H1 (cell line): ENCODE data around the gene CFAP61. TPM values are rescaled to one million over a fixed set of nuclear protein-coding genes. Genes with fewer than 3 reads are reported as not detected.

ENCODE experiments used
- CTCF ChIA-PET: fragments of 300-600 bp; sonication (Branson Sonifier 250); formaldehyde crosslinking; loops from one replicate; lab custom pipeline; 2021; ENCODE audit not compliant: partially characterized antibody; lab: Charles Lee
- POLR2A ChIA-PET: fragments of 300-600 bp; sonication (Branson Sonifier 250); formaldehyde crosslinking; loops from one replicate; lab custom pipeline; 2021; ENCODE audit warnings: inconsistent platforms; ENCODE audit not compliant: partially characterized antibody; lab: Charles Lee
- DNase-seq, 2 experiments: peaks; one replicate each; pipeline versions ENCODE4 v3.0.0 to v3.0.0-alpha.2; 2010 to 2022; ENCODE audit warnings: low spot score in 2 of 2, low read depth in 1 of 2, mixed read lengths in 1 of 2
- FAIRE-seq: peaks from 2 replicates; lab custom pipeline; 2011; peaks lifted over from hg19 to GRCh38; lab: Jason Lieb, UNC
- H2AFZ ChIP-seq: 2 replicates; pipeline ENCODE4 v1.8.1; 2012; ENCODE audit warnings: low read length, inconsistent platforms
- H2AK5ac ChIP-seq: 2 replicates; pipeline ENCODE4 v1.6.1; 2013; ENCODE audit warnings: low read depth, low read length
- H2BK120ac ChIP-seq: replicated peaks from 2 replicates; pipeline ENCODE3; 2013; ENCODE audit warnings: low read depth, low read length, inconsistent platforms
- H2BK12ac ChIP-seq: 2 replicates; pipeline ENCODE4 v1.6.1; 2013; ENCODE audit warnings: low read depth, low read length
- H2BK15ac ChIP-seq: 2 replicates; pipeline ENCODE4 v1.6.1; 2013; ENCODE audit warnings: low read length
- H2BK20ac ChIP-seq: 2 replicates; pipeline ENCODE4 v1.6.1; 2013; ENCODE audit warnings: low read length
- H2BK5ac ChIP-seq: 2 replicates; pipeline ENCODE4 v1.6.1; 2013; ENCODE audit warnings: low read depth, low read length
- H3K14ac ChIP-seq: 2 replicates; pipeline ENCODE4 v1.6.1; 2013; ENCODE audit warnings: inconsistent platforms; ENCODE audit not compliant: insufficient read length
- H3K18ac ChIP-seq: 2 replicates; pipeline ENCODE4 v1.6.1; 2013; ENCODE audit warnings: low read length; ENCODE audit errors: extremely low read depth
- H3K23ac ChIP-seq: 2 replicates; pipeline ENCODE4 v1.6.1; 2013; ENCODE audit warnings: inconsistent platforms; ENCODE audit not compliant: insufficient read length
- H3K23me2 ChIP-seq: 2 replicates; pipeline ENCODE4 v1.6.1; 2013; ENCODE audit warnings: low read depth, low read length
- H3K27ac ChIP-seq: 2 replicates; pipeline ENCODE4 v1.6.1; 2011; ENCODE audit warnings: low read depth, low read length, inconsistent platforms
- H3K27me3 ChIP-seq, 4 experiments: replicated peaks in 1 of 4; 1 replicate in 1 of 4; 2 replicates in 3 of 4; pipeline versions ENCODE4 v1.6.1 to v1.8.1; 2011 to 2013; ENCODE audit warnings: low read length in 3 of 4, mild to moderate bottlenecking in 3 of 4, inconsistent platforms in 2 of 4, mixed read lengths in 2 of 4, moderate library complexity in 1 of 4; ENCODE audit not compliant: control insufficient read depth in 3 of 4, insufficient read depth in 3 of 4; ENCODE audit errors: extremely low read depth in 1 of 4
- H3K36me3 ChIP-seq, 4 experiments: 2 replicates each; pipeline versions ENCODE4 v1.6.1 to v1.8.1; 2011 to 2013; ENCODE audit warnings: mild to moderate bottlenecking in 4 of 4, low read length in 3 of 4, moderate library complexity in 2 of 4, control low read depth in 1 of 4, inconsistent platforms in 1 of 4; ENCODE audit not compliant: insufficient read depth in 4 of 4, control insufficient read depth in 2 of 4
- H3K4ac ChIP-seq: replicated peaks from 2 replicates; pipeline ENCODE3; 2013; ENCODE audit warnings: low read length, low read depth, mixed read lengths, inconsistent platforms; ENCODE audit not compliant: insufficient read length
- H3K4me1 ChIP-seq, 4 experiments: replicated peaks in 1 of 4; 1 replicate in 1 of 4; 2 replicates in 3 of 4; pipeline versions ENCODE4 v1.6.1 to v1.8.1; 2011 to 2013; ENCODE audit warnings: low read length in 3 of 4, inconsistent platforms in 2 of 4, mixed read lengths in 1 of 4; ENCODE audit not compliant: insufficient read depth in 4 of 4, control insufficient read depth in 3 of 4
- H3K4me2 ChIP-seq, 2 experiments: 2 replicates each; pipeline versions ENCODE4 v1.6.1 to v1.8.1; 2011 to 2013; ENCODE audit warnings: low read depth in 2 of 2, low read length in 2 of 2, control low read depth in 1 of 2, inconsistent platforms in 1 of 2, mild to moderate bottlenecking in 1 of 2; ENCODE audit not compliant: insufficient read depth in 1 of 2
- H3K4me3 ChIP-seq, 4 experiments: fragments of 200-600, 300-600 bp in 1 of 4; sonication (generic), shearing (Covaris generic), sonication (Bioruptor Twin) in 1 of 4; 2 replicates each; pipeline versions ENCODE4 v1.5.1 to v1.8.1; 2011 to 2016; ENCODE audit warnings: low read length in 4 of 4, low read depth in 3 of 4, control low read depth in 2 of 4, inconsistent platforms in 2 of 4, mild to moderate bottlenecking in 2 of 4, mixed read lengths in 1 of 4, moderate library complexity in 1 of 4; ENCODE audit not compliant: insufficient read depth in 2 of 4; ENCODE audit errors: extremely low read depth in 1 of 4
- H3K56ac ChIP-seq: replicated peaks from 2 replicates; pipeline ENCODE3; 2013; ENCODE audit warnings: low read depth, mild to moderate bottlenecking, mixed read lengths, low read length, inconsistent platforms; ENCODE audit not compliant: insufficient read length
- H3K79me1 ChIP-seq: 2 replicates; pipeline ENCODE4 v1.6.1; 2013; ENCODE audit warnings: low read depth, low read length, control low read depth
- H3K79me2 ChIP-seq, 2 experiments: 2 replicates each; pipeline versions ENCODE4 v1.6.1 to v1.8.1; 2012 to 2013; ENCODE audit warnings: low read length in 2 of 2, mild to moderate bottlenecking in 2 of 2, inconsistent platforms in 1 of 2; ENCODE audit not compliant: insufficient read depth in 2 of 2, control insufficient read depth in 1 of 2
- H3K9ac ChIP-seq, 4 experiments: replicated peaks in 1 of 4; 1 replicate in 1 of 4; 2 replicates in 3 of 4; pipeline versions ENCODE4 v1.6.1 to v1.8.1; 2011 to 2013; ENCODE audit warnings: low read depth in 3 of 4, low read length in 3 of 4, control low read depth in 2 of 4, mild to moderate bottlenecking in 2 of 4, moderate library complexity in 2 of 4, inconsistent platforms in 1 of 4; ENCODE audit errors: extremely low read depth in 1 of 4
- H3K9me3 ChIP-seq, 2 experiments: 2 replicates each; pipeline versions ENCODE4 v1.6.1 to v1.8.1; 2012 to 2013; ENCODE audit warnings: mild to moderate bottlenecking in 2 of 2, moderate library complexity in 2 of 2, control low read depth in 1 of 2, inconsistent platforms in 1 of 2, low read depth in 1 of 2, low read length in 1 of 2, mixed read lengths in 1 of 2; ENCODE audit not compliant: insufficient read depth in 2 of 2
- H4K20me1 ChIP-seq, 2 experiments: replicated peaks in 1 of 2; 2 replicates each; pipeline versions ENCODE3 to v1.8.1; 2011 to 2013; ENCODE audit warnings: inconsistent platforms in 2 of 2, low read length in 2 of 2, mild to moderate bottlenecking in 1 of 2; ENCODE audit not compliant: insufficient read depth in 2 of 2, control insufficient read depth in 1 of 2
- H4K5ac ChIP-seq: 2 replicates; pipeline ENCODE4 v1.6.1; 2013; ENCODE audit warnings: low read length, low read depth, mixed read lengths, inconsistent platforms; ENCODE audit not compliant: insufficient read length
- H4K8ac ChIP-seq: 2 replicates; pipeline ENCODE4 v1.8.0; 2013; ENCODE audit warnings: mild to moderate bottlenecking, moderate library complexity, low read length, inconsistent platforms; ENCODE audit not compliant: insufficient read depth; ENCODE audit errors: extremely low read depth
- H4K91ac ChIP-seq: replicated peaks from 2 replicates; pipeline ENCODE3; 2013; ENCODE audit warnings: low read length, mixed read lengths, inconsistent platforms; ENCODE audit not compliant: insufficient read length
- ATF2 ChIP-seq: IDR thresholded peaks from 2 replicates; pipeline ENCODE4 v1.6.1; 2012; ENCODE audit warnings: low read length, inconsistent platforms
- BACH1 ChIP-seq: IDR thresholded peaks from 2 replicates; pipeline ENCODE4 v1.6.1; 2012; ENCODE audit warnings: low read length, improper control_type of control experiment
- EP300 ChIP-seq, 2 experiments: IDR thresholded peaks; 1 replicate in 1 of 2; 2 replicates in 1 of 2; pipeline ENCODE4 v1.6.1; 2011 to 2012; ENCODE audit warnings: low read depth in 2 of 2, low read length in 2 of 2, mild to moderate bottlenecking in 2 of 2, borderline replicate concordance in 1 of 2, inconsistent platforms in 1 of 2, moderate library complexity in 1 of 2
- KDM5A ChIP-seq: fragments of 200-600 bp; IDR thresholded peaks from 2 replicates; pipeline ENCODE4 v1.7.1; 2012; ENCODE audit warnings: mild to moderate bottlenecking, low read length, inconsistent platforms, mixed read lengths
- NANOG ChIP-seq: IDR thresholded peaks from 2 replicates; pipeline ENCODE4 v1.6.1; 2011; ENCODE audit warnings: low read length, low read depth, mild to moderate bottlenecking, inconsistent platforms; ENCODE audit not compliant: insufficient read depth, poor library complexity, severe bottlenecking
- RXRA ChIP-seq: IDR thresholded peaks from 2 replicates; pipeline ENCODE4 v1.6.1; 2011; ENCODE audit warnings: low read depth, mild to moderate bottlenecking, low read length, moderate library complexity; ENCODE audit not compliant: insufficient read depth
- SIRT6 ChIP-seq: IDR thresholded peaks from one replicate; pipeline ENCODE4 v1.7.1; 2012; ENCODE audit warnings: low read length, inconsistent platforms
- SUZ12 ChIP-seq: fragments of 200-600 bp; sonication (generic); IDR thresholded peaks from 2 replicates; pipeline ENCODE4 v1.6.1; 2012; ENCODE audit warnings: mild to moderate bottlenecking, inconsistent platforms, low read length, moderate library complexity, mixed read lengths
- TAF7 ChIP-seq: optimal IDR thresholded peaks from 2 replicates; pipeline ENCODE3; 2011; ENCODE audit warnings: low read depth, mild to moderate bottlenecking, inconsistent platforms, low read length, moderate library complexity, borderline replicate concordance
- TBP ChIP-seq: IDR thresholded peaks from 2 replicates; pipeline ENCODE4 v1.6.1; 2011; ENCODE audit warnings: low read depth, low read length, improper control_type of control experiment
- WGBS, 2 experiments: shearing (Covaris generic) in 1 of 2; methylation state at CpG; one replicate each; pipeline versions ENCODE4 v1.1.6 to v1.1.7; 2013 to 2015; ENCODE audit warnings: low lambda C conversion rate in 2 of 2, mixed read lengths in 2 of 2, inconsistent platforms in 1 of 2, low coverage in 1 of 2, missing lambda C conversion rate in 1 of 2; ENCODE audit not compliant: insufficient replicate concordance in 2 of 2, insufficient coverage in 1 of 2, insufficient read length in 1 of 2; ENCODE audit errors: extremely low coverage in 1 of 2, missing lambda C conversion rate in 1 of 2; 5-methylcytosine and 5-hydroxymethylcytosine counted together
- polyA plus RNA-seq, 7 experiments: library from polyadenylated mRNA; depleted of rRNA in 3 of 7; stranded (reverse) in 5 of 7; unstranded in 2 of 7; fragments of >200 nt in 5 of 7; fragments of 200-250 nt in 2 of 7; gene quantifications; 1 replicate in 5 of 7; 2 replicates in 1 of 7; 4 replicates in 1 of 7; pipeline versions ENCODE4 v1.2.1 to v1.2.3, GENCODE V29; 2011 to 2013; ENCODE audit warnings: missing spikeins in 2 of 7, mixed read lengths in 2 of 7
- total RNA-seq: library from RNA; stranded (reverse); fragmentation: NEBNext Ultra II Directional; extraction: Animal tissue kit (Norgen Biotek cat#: 25700); gene quantifications from 2 replicates; pipeline ENCODE4 v1.2.1, GENCODE V29; 2021

The CFAP61 gene
- total and polyA plus RNA-seq, 2 of the 8 experiments (the other 6 are each of a cell fraction or from before 2014, with no cell fraction given): 0.29 to 0.61 TPM

DNA sequence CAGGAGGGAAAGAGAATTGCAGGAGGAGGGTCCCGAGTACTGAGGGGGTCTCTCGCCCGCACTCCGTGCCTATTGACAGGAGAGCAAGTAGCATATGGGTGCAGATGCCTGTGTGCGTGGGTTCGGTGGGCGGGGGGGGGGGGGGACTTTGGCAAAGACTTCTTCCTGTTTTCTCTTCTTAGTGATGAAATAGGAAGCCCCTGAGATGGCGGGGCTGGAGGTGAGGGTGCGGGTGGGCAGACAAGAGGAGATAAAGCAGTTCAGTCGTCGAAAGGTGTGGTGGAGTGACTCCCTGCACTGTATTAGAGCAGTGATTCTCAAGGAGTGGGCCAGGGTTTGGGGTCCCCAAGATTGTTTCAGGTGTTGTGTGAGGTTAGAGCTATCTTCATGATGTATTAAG lies 31.4 kb upstream of the CFAP61 start:
- H2BK20ac ChIP-seq: no peak overlapping the region
- no peak overlapping the region for H2BK12ac ChIP-seq
- H2AFZ ChIP-seq: no peak overlapping the region
- H3K27ac ChIP-seq: no peak overlapping the region
- no peak overlapping the region for H4K91ac ChIP-seq
- no peak overlapping the region for H4K5ac ChIP-seq
- H3K4ac ChIP-seq: no peak overlapping the region
- no peak overlapping the region for H3K14ac ChIP-seq
- no peak overlapping the region for H2BK15ac ChIP-seq
- H3K79me2 ChIP-seq: peaks cover 13 to 76% of the 10 kb centered on the region in 2 experiments
- ChIA-PET POLR2A (interaction anchor here (1.1 to 1.5 kb wide), 2 partner anchors 8 to 18 kb away, joined by 3 read pairs; no protein-coding TSS in a partner anchor), CTCF (interaction anchor here (0.5 kb wide), 1 partner anchor 1291 kb away, joined by 4 read pairs; no protein-coding TSS in a partner anchor)
- H3K9ac ChIP-seq: no peak overlapping the region
- no peaks in the 10 kb centered on the region for H3K27me3 ChIP-seq
- no peak overlapping the region for H3K4me2 ChIP-seq
- H3K18ac ChIP-seq: no peak overlapping the region
- no peaks in the 10 kb centered on the region for H3K9me3 ChIP-seq
- no peak overlapping the region for H3K23ac ChIP-seq
- H3K56ac ChIP-seq: no peak overlapping the region
- no peak overlapping the region for H2BK120ac ChIP-seq
- DNase-seq (no peak), FAIRE-seq (no peak)
- no peak overlapping the region for H2AK5ac ChIP-seq
- WGBS, 2 experiments: 98% methylated on average over 10 of the region's 11 CpGs; no CpG with 5 or more reads in 1 of the 2 experiments
- no peaks in the 10 kb centered on the region; the same call in 1 of the 2 replicates for H3K23me2 ChIP-seq
- H4K8ac ChIP-seq: no peak overlapping the region
- no peak overlapping the region for H2BK5ac ChIP-seq
- H3K36me3 ChIP-seq: no peaks in the 10 kb centered on the region; a peak in 2 of 8 replicates
- H3K4me1 ChIP-seq: peaks cover 0 to 7% (median 2%) of the 10 kb centered on the region in 4 experiments; a peak in 3 of 7 replicates
- H4K20me1 ChIP-seq: peaks cover 2 to 6% of the 10 kb centered on the region in 2 experiments
- H3K4me3 ChIP-seq: no peak overlapping the region
- H3K79me1 ChIP-seq: peaks cover 36% of the 10 kb centered on the region
- TF ChIP-seq EP300 (IDR thresholded peaks at IDR 0.05; ENCODE audit: borderline replicate concordance in 1 of 2, low read depth in 2 of 2, low read length in 2 of 2) (no peak), BACH1 (no peak), RXRA (no peak), SUZ12 (no peak), NANOG (no peak), SIRT6 (no peak), TAF7 (no peak), ATF2 (no peak), KDM5A (no peak), TBP (no peak)
